GM23338 (cell line): ENCODE data around the gene NVL. TPM values are rescaled to one million over a fixed set of nuclear protein-coding genes. Genes with fewer than 3 reads are reported as not detected.

ENCODE experiments used
- ATAC-seq: fragments of 200-7000 bp; cut with Tn5 transposase; 3 replicates; pipeline ENCODE4 v1.9.1; 2020
- DNase-seq: peaks from one replicate; pipeline ENCODE4 v3.0.0-alpha.2; 2015; ENCODE audit warnings: low spot score
- H2AFZ ChIP-seq: fragments of 200-600 bp; sonication (generic); 2 replicates; pipeline ENCODE4 v1.8.0; 2016; ENCODE audit warnings: antibody characterized with exemption, mild to moderate bottlenecking, moderate library complexity
- H3F3A ChIP-seq: fragments of 200-600 bp; sonication (generic); replicated peaks from 2 replicates; pipeline ENCODE4 v1.8.0; 2017; ENCODE audit warnings: antibody characterized with exemption, mixed run types, low read depth
- H3K27ac ChIP-seq: fragments of 200-600 bp; sonication (generic); 2 replicates; pipeline ENCODE4 v1.6.1; 2016; ENCODE audit warnings: low read depth
- H3K27me3 ChIP-seq: fragments of 200-600 bp; sonication (generic); 2 replicates; pipeline ENCODE4 v1.8.0; 2016; ENCODE audit warnings: mild to moderate bottlenecking, mixed run types, moderate library complexity; ENCODE audit not compliant: insufficient read depth
- H3K36me3 ChIP-seq: fragments of 200-600 bp; sonication (generic); 2 replicates; pipeline ENCODE4 v1.8.0; 2016; ENCODE audit warnings: mild to moderate bottlenecking; ENCODE audit not compliant: insufficient read depth
- H3K4me1 ChIP-seq: fragments of 200-600 bp; sonication (generic); 2 replicates; pipeline ENCODE4 v1.8.0; 2016; ENCODE audit warnings: mild to moderate bottlenecking, moderate library complexity; ENCODE audit not compliant: insufficient read depth
- H3K4me2 ChIP-seq: fragments of 200-600 bp; sonication (generic); 2 replicates; pipeline ENCODE4 v1.7.1; 2017; ENCODE audit warnings: mixed run types
- H3K4me3 ChIP-seq: fragments of 200-600 bp; sonication (generic); 2 replicates; pipeline ENCODE4 v1.6.1; 2016; ENCODE audit warnings: mixed run types
- H3K79me2 ChIP-seq: fragments of 200-600 bp; sonication (generic); replicated peaks from 2 replicates; pipeline ENCODE4 v1.8.0; 2017; ENCODE audit warnings: mild to moderate bottlenecking; ENCODE audit not compliant: insufficient read depth
- H3K9me2 ChIP-seq: fragments of 200-600 bp; sonication (generic); 2 replicates; pipeline ENCODE4 v1.8.0; 2017; ENCODE audit not compliant: insufficient read depth
- H4K20me1 ChIP-seq: fragments of 200-600 bp; sonication (generic); replicated peaks from 2 replicates; pipeline ENCODE4 v1.8.0; 2017; ENCODE audit warnings: mild to moderate bottlenecking; ENCODE audit not compliant: insufficient read depth
- H3K27ac Mint-ChIP-seq: 2 replicates; pipeline ENCODE4 v1.8.0; 2020; ENCODE audit warnings: inconsistent platforms, mild to moderate bottlenecking, moderate library complexity, mixed read lengths
- H3K27me3 Mint-ChIP-seq: 3 replicates; pipeline ENCODE4 v1.8.0; 2022; ENCODE audit warnings: low read depth, mild to moderate bottlenecking, moderate library complexity, mixed read lengths, inconsistent platforms; ENCODE audit not compliant: insufficient read depth, poor library complexity
- H3K36me3 Mint-ChIP-seq: 3 replicates; pipeline ENCODE4 v1.8.0; 2021; ENCODE audit warnings: low read depth, mild to moderate bottlenecking, inconsistent platforms, moderate library complexity, mixed read lengths
- H3K4me1 Mint-ChIP-seq: 3 replicates; pipeline ENCODE4 v1.8.0; 2020; ENCODE audit warnings: mild to moderate bottlenecking, inconsistent platforms, mixed read lengths
- H3K4me3 Mint-ChIP-seq: 3 replicates; pipeline ENCODE4 v1.8.0; 2021; ENCODE audit warnings: moderate library complexity, mild to moderate bottlenecking, inconsistent platforms, mixed read lengths
- H3K9me3 Mint-ChIP-seq: 3 replicates; pipeline ENCODE4 v1.8.0; 2020; ENCODE audit warnings: moderate library complexity, mild to moderate bottlenecking, inconsistent platforms, mixed read lengths
- CTCF ChIP-seq, 2 experiments: fragments of 200-600 bp in 1 of 2; sonication (generic) in 1 of 2; conservative IDR thresholded peaks; 2 replicates each; pipeline versions ENCODE4 v1.5.1 to v1.6.1; 2016 to 2017; ENCODE audit warnings: antibody characterized with exemption in 2 of 2, low read depth in 2 of 2, mild to moderate bottlenecking in 2 of 2, moderate library complexity in 1 of 2
- ETS1 ChIP-seq: IDR thresholded peaks from 2 replicates; pipeline ENCODE4 v1.6.1; 2016; ENCODE audit warnings: antibody characterized with exemption
- EZH2phosphoT487 ChIP-seq: fragments of 200-600 bp; sonication (generic); IDR thresholded peaks from one replicate; pipeline ENCODE4 v1.8.1; 2018; ENCODE audit warnings: antibody characterized with exemption; ENCODE audit not compliant: unreplicated experiment
- NANOG ChIP-seq: IDR thresholded peaks from 2 replicates; pipeline ENCODE4 v1.6.1; 2016; ENCODE audit warnings: antibody characterized with exemption, borderline replicate concordance
- REST ChIP-seq: IDR thresholded peaks from one replicate; pipeline ENCODE4 v1.6.1; 2018; ENCODE audit warnings: antibody characterized with exemption; ENCODE audit not compliant: unreplicated experiment
- STAT1 ChIP-seq: IDR thresholded peaks from one replicate; pipeline ENCODE4 v1.6.1; 2016; ENCODE audit warnings: antibody characterized with exemption; ENCODE audit not compliant: unreplicated experiment
- ZNF114 ChIP-seq: fragments of 250-450 bp; sonication (Bioruptor Pico); IDR thresholded peaks from 2 replicates; pipeline ENCODE4 v1.5.0; 2020; ENCODE audit warnings: mild to moderate bottlenecking, moderate library complexity
- ZNF331 ChIP-seq: fragments of 250-450 bp; sonication (Bioruptor Pico); IDR thresholded peaks from 2 replicates; pipeline ENCODE4 v1.5.0; 2020; ENCODE audit warnings: low read depth, mild to moderate bottlenecking, moderate library complexity
- ZNF462 ChIP-seq: fragments of 250-450 bp; sonication (Bioruptor Pico); IDR thresholded peaks from 2 replicates; pipeline ENCODE4 v1.5.0; 2020; ENCODE audit warnings: mild to moderate bottlenecking, moderate library complexity
- polyA plus RNA-seq: library from polyadenylated mRNA; unstranded; fragments of >200 nt; fragmentation: Nextera tagmentation; extraction: Ambion mirVana; gene quantifications from 2 replicates; pipeline ENCODE4 v1.2.1, GENCODE V29; 2016
- total RNA-seq: library from RNA; depleted of rRNA; stranded (reverse); fragments of >200 nt; shearing (Covaris generic); gene quantifications from 2 replicates; pipeline ENCODE4 v1.2.3, GENCODE V29; 2014

Gene NVL
- total and polyA plus RNA-seq, 2 experiments from 2014 or later: 44.4 to 71.7 TPM

GRCh38 chr1:224213438-224214119, 116.4 kb downstream of the NVL start:
- peak; percentile 82 for DNase-seq
- H2AFZ ChIP-seq: 0 out of 2 replicates have a peak overlapping the region, but pooled peaks have one; percentile 8
- H3K27ac Mint-ChIP-seq: peak overlapping the region; percentile 83

More at GRCh38 chr1:224213438-224214119, 116.4 kb downstream of the NVL start:
- ATAC-seq: peak; percentile 94
- Histone ChIP-seq H3K79me2 (no peaks in the 10 kb centered on the region), H3K4me2 (peak overlapping the region; percentile 11; the same call in 1 of the 2 replicates), H3K4me1 (peaks cover 13% of the 10 kb centered on the region), H3K36me3 (no peaks in the 10 kb centered on the region), H3K4me3 (no peak overlapping the region), H3K27me3 (no peaks in the 10 kb centered on the region), H3F3A (0 out of 2 replicates have a peak, but pooled peaks cover 2% of the 10 kb centered on the region), H3K9me2 (no peaks in the 10 kb centered on the region), H3K27ac (peak overlapping the region; percentile 88), H4K20me1 (no peaks in the 10 kb centered on the region)
- Mint-ChIP-seq H3K4me3 (no peak overlapping the region), H3K4me1 (peaks cover 25% of the 10 kb centered on the region), H3K27me3 (peaks cover 13% of the 10 kb centered on the region), H3K36me3 (no peaks in the 10 kb centered on the region), H3K9me3 (no peaks in the 10 kb centered on the region)
- TF ChIP-seq CTCF (conservative IDR thresholded peaks at IDR 0.05; ENCODE audit: low read depth in 2 of 2): no peak
- no peak for TF ChIP-seq ZNF331 (CRISPR knock-in tag)
- no peak for TF ChIP-seq STAT1
- no peak for TF ChIP-seq REST
- TF ChIP-seq EZH2phosphoT487: no peak
- no peak for TF ChIP-seq ZNF114 (CRISPR knock-in tag)
- TF ChIP-seq ZNF462: no peak
- no peak for TF ChIP-seq ETS1
- TF ChIP-seq NANOG: no peak
